ENCODE measurements around the gene RASSF1.

RASSF1 gene

GRCh38 chr3:50378757-50379156 lies 38.1 kb upstream of the RASSF1 start:
- H3K27me3 ChIP-seq (ENCODE audit: insufficient read depth, low read length, poor library complexity), result no peaks in the 10 kb centered on the region
- H3K4me3 ChIP-seq (ENCODE audit: low read depth in 1 of 2, low read length in 2 of 2), result no peak overlapping the region
- H2AFZ ChIP-seq (ENCODE audit: low read depth, low read length), result no peak overlapping the region
- H3K4me2 ChIP-seq (ENCODE audit: insufficient read depth, low read length), result no peak overlapping the region
- H3K4me1 ChIP-seq (ENCODE audit: insufficient read depth, low read length), result no peaks in the 10 kb centered on the region
- no peaks in the 10 kb centered on the region for H3K36me3 ChIP-seq (ENCODE audit: insufficient read depth, low read length)
- no peak overlapping the region for H3K9ac ChIP-seq (ENCODE audit: low read depth, low read length)
- ATAC-seq (ENCODE audit: insufficient read depth, low read depth), result no peak
- H3K79me2 ChIP-seq (ENCODE audit: insufficient read depth, low read length), result no peaks in the 10 kb centered on the region
- peaks cover 2% of the 10 kb centered on the region; the same call in 1 of the 2 replicates for H4K20me1 ChIP-seq (ENCODE audit: insufficient read depth, low read length)
- H3K27ac ChIP-seq (ENCODE audit: low read length), result no peak overlapping the region
- DNase-seq, result no peak
- TF ChIP-seq EZH2 (IDR thresholded peaks at IDR 0.05; ENCODE audit: borderline replicate concordance, low read depth, low read length, severe bottlenecking) (no peak), CTCF (IDR thresholded peaks at IDR 0.05; ENCODE audit: borderline replicate concordance, extremely low read depth, low read length, poor library complexity, severe bottlenecking) (no peak)
- no peaks in the 10 kb centered on the region for H3K9me3 ChIP-seq (ENCODE audit: insufficient read depth, low read length, severe bottlenecking)

- H3K9me3 ChIP-seq (ENCODE audit: insufficient read depth, low read length, severe bottlenecking), result no peaks in the 10 kb centered on the region
- H3K27ac ChIP-seq (ENCODE audit: low read length), result no peak overlapping the region
- no peaks in the 10 kb centered on the region for H3K36me3 ChIP-seq (ENCODE audit: insufficient read depth, low read length)
- no peak overlapping the region for H3K4me3 ChIP-seq (ENCODE audit: low read depth in 1 of 2, low read length in 2 of 2)
- H4K20me1 ChIP-seq (ENCODE audit: insufficient read depth, low read length), result no peaks in the 10 kb centered on the region; the same call in 1 of the 2 replicates
- TF ChIP-seq EZH2 (IDR thresholded peaks at IDR 0.05; ENCODE audit: borderline replicate concordance, low read depth, low read length, severe bottlenecking) (no peak), CTCF (IDR thresholded peaks at IDR 0.05; ENCODE audit: borderline replicate concordance, extremely low read depth, low read length, poor library complexity, severe bottlenecking) (no peak)
- no peak overlapping the region for H3K9ac ChIP-seq (ENCODE audit: low read depth, low read length)
- ATAC-seq (ENCODE audit: insufficient read depth, low read depth) (no peak), DNase-seq (no peak)
- H3K4me2 ChIP-seq (ENCODE audit: insufficient read depth, low read length), result no peak overlapping the region
- H3K27me3 ChIP-seq (ENCODE audit: insufficient read depth, low read length, poor library complexity), result no peaks in the 10 kb centered on the region
- H3K79me2 ChIP-seq (ENCODE audit: insufficient read depth, low read length), result no peaks in the 10 kb centered on the region
- H3K4me1 ChIP-seq (ENCODE audit: insufficient read depth, low read length), result 0 out of 2 replicates have a peak, but pooled peaks cover 2% of the 10 kb centered on the region
- no peak overlapping the region for H2AFZ ChIP-seq (ENCODE audit: low read depth, low read length)
These were observed 37.4 kb upstream of the RASSF1 start for GRCh38 chr3:50378024-50378423.

- no peaks in the 10 kb centered on the region for H3K9me3 ChIP-seq (ENCODE audit: insufficient read depth, low read length, severe bottlenecking)
- H3K4me3 ChIP-seq (ENCODE audit: low read depth in 1 of 2, low read length in 2 of 2), result no peak overlapping the region
- H3K4me1 ChIP-seq (ENCODE audit: insufficient read depth, low read length), result 0 out of 2 replicates have a peak, but pooled peaks cover 2% of the 10 kb centered on the region
- H4K20me1 ChIP-seq (ENCODE audit: insufficient read depth, low read length), result no peaks in the 10 kb centered on the region; the same call in 1 of the 2 replicates
- H2AFZ ChIP-seq (ENCODE audit: low read depth, low read length), result no peak overlapping the region
- no peaks in the 10 kb centered on the region for H3K79me2 ChIP-seq (ENCODE audit: insufficient read depth, low read length)
- DNase-seq (no peak), ATAC-seq (ENCODE audit: insufficient read depth, low read depth) (no peak)
- H3K27me3 ChIP-seq (ENCODE audit: insufficient read depth, low read length, poor library complexity), result no peaks in the 10 kb centered on the region
- TF ChIP-seq EZH2 (IDR thresholded peaks at IDR 0.05; ENCODE audit: borderline replicate concordance, low read depth, low read length, severe bottlenecking) (no peak), CTCF (IDR thresholded peaks at IDR 0.05; ENCODE audit: borderline replicate concordance, extremely low read depth, low read length, poor library complexity, severe bottlenecking) (peak; percentile 25)
- H3K9ac ChIP-seq (ENCODE audit: low read depth, low read length), result no peak overlapping the region
- H3K27ac ChIP-seq (ENCODE audit: low read length), result no peak overlapping the region
- no peak overlapping the region for H3K4me2 ChIP-seq (ENCODE audit: insufficient read depth, low read length)
- no peaks in the 10 kb centered on the region for H3K36me3 ChIP-seq (ENCODE audit: insufficient read depth, low read length)
These were observed 34.8 kb upstream of the RASSF1 start for GRCh38 chr3:50375258-50375931.

All from DND-41 (cell line).